ENCODE data around the gene GPC3. TPM values are rescaled to one million over a fixed set of nuclear protein-coding genes. Genes with fewer than 3 reads are reported as not detected.

The GPC3 gene
- total and polyA plus RNA-seq, 2 of the 4 experiments (the other 2 are of a cell fraction) = not detected

GRCh38 chrX:133611676-133612075, 373.7 kb downstream of the GPC3 start:
- Histone ChIP-seq H2BK15ac (ENCODE audit: low read depth, low read length) (no peak overlapping the region), H3K27me3 (ENCODE audit: control insufficient read depth, insufficient read depth, low read length) (no peaks in the 10 kb centered on the region; the same call in 1 of the 2 replicates), H2AFZ (replicated peaks; ENCODE audit: low read length, poor library complexity) (no peak overlapping the region), H3K18ac (ENCODE audit: low read depth, low read length) (no peak overlapping the region), H2BK20ac (ENCODE audit: low read depth, low read length) (no peak overlapping the region), H3K9me3 (ENCODE audit: control insufficient read depth, insufficient read depth, low read length) (no peaks in the 10 kb centered on the region), H3K4me3 (ENCODE audit: insufficient read depth, low read depth, low read length) (no peak overlapping the region), H3K23ac (ENCODE audit: low read depth, low read length) (no peak overlapping the region), H3K14ac (replicated peaks; ENCODE audit: low read depth, low read length) (no peak overlapping the region), H4K5ac (ENCODE audit: low read depth, low read length) (no peak overlapping the region), H3K4me2 (ENCODE audit: low read depth, low read length) (no peak overlapping the region), H3K9me1 (ENCODE audit: insufficient read depth, low read length) (no peaks in the 10 kb centered on the region), H4K8ac (ENCODE audit: low read depth in 2 of 2, low read length in 2 of 2) (no peak overlapping the region), H2AK9ac (replicated peaks; ENCODE audit: low read depth, low read length, poor library complexity) (no peak overlapping the region), H3K79me1 (ENCODE audit: low read depth in 1 of 2, low read length in 2 of 2) (no peaks in the 10 kb centered on the region), H3K4me1 (ENCODE audit: control insufficient read depth, insufficient read depth, low read length) (no peaks in the 10 kb centered on the region), H4K20me1 (ENCODE audit: insufficient read depth, low read length) (no peaks in the 10 kb centered on the region), H2AK5ac (ENCODE audit: low read depth, low read length) (no peak overlapping the region), H3K4ac (ENCODE audit: low read depth, low read length) (no peak overlapping the region), H4K91ac (ENCODE audit: insufficient read depth, low read depth, low read length) (no peak overlapping the region), H3K9ac (ENCODE audit: low read depth, low read length) (no peak overlapping the region), H2BK5ac (ENCODE audit: low read depth, low read length, poor library complexity, severe bottlenecking) (no peak overlapping the region), H3K27ac (ENCODE audit: insufficient read depth, low read length) (no peak overlapping the region), H3K36me3 (ENCODE audit: control insufficient read depth, insufficient read depth, low read length) (no peaks in the 10 kb centered on the region), H2BK120ac (ENCODE audit: low read depth, low read length) (no peak overlapping the region), H3K56ac (ENCODE audit: extremely low read depth, insufficient read depth, low read length) (no peak overlapping the region)
- CTCF ChIA-PET = no interaction called here
- BruUV-seq (replicated peaks) = no TSS peak
- no peak for ATAC-seq (ENCODE audit: low read depth)
- dilution Hi-C loops (cut with HindIII; ENCODE audit: low sequenced_read_pairs, unreplicated experiment) = no loop called here
- no peak for DNase-seq
- POLR2A ChIA-PET (ENCODE audit: unreplicated experiment) = no interaction called here
- WGBS, 2 experiments (ENCODE audit: extremely low coverage in 2 of 2, insufficient read length in 1 of 2) = no CpG with 5 or more reads among the region's 1 CpG
- intact Hi-C loops (cut with micrococcal nuclease) = no loop called here
- in situ Hi-C loops (cut with MboI; ENCODE audit: low sequenced_read_pairs) = no loop called here
- TF ChIP-seq NFE2L2 (IDR thresholded peaks at IDR 0.05; ENCODE audit: low read depth, low read length) = no peak
- no peak for TF ChIP-seq RAD21 (IDR thresholded peaks at IDR 0.05; ENCODE audit: low read length)
- no peak for TF ChIP-seq RFX5 (IDR thresholded peaks at IDR 0.05; ENCODE audit: low read depth, low read length)
- no peak for TF ChIP-seq POLR2A (IDR thresholded peaks at IDR 0.05; ENCODE audit: low read depth, low read length)
- TF ChIP-seq MAZ (IDR thresholded peaks at IDR 0.05; ENCODE audit: borderline replicate concordance, low read depth, low read length) = no peak
- no peak for TF ChIP-seq SMC3 (IDR thresholded peaks at IDR 0.05; ENCODE audit: low read depth, low read length)
- TF ChIP-seq, protein P1, sequence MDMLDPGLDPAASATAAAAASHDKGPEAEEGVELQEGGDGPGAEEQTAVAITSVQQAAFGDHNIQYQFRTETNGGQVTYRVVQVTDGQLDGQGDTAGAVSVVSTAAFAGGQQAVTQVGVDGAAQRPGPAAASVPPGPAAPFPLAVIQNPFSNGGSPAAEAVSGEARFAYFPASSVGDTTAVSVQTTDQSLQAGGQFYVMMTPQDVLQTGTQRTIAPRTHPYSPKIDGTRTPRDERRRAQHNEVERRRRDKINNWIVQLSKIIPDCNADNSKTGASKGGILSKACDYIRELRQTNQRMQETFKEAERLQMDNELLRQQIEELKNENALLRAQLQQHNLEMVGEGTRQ (IDR thresholded peaks at IDR 0.05; ENCODE audit: low read depth, low read length) = no peak
- no peak for TF ChIP-seq CHD1 (IDR thresholded peaks at IDR 0.05; ENCODE audit: low read depth, low read length)
- TF ChIP-seq CEBPB (IDR thresholded peaks at IDR 0.05; ENCODE audit: low read depth, low read length) = no peak
- TF ChIP-seq MAFK (IDR thresholded peaks at IDR 0.05; ENCODE audit: low read depth, low read length) = no peak
- TF ChIP-seq, protein P2, sequence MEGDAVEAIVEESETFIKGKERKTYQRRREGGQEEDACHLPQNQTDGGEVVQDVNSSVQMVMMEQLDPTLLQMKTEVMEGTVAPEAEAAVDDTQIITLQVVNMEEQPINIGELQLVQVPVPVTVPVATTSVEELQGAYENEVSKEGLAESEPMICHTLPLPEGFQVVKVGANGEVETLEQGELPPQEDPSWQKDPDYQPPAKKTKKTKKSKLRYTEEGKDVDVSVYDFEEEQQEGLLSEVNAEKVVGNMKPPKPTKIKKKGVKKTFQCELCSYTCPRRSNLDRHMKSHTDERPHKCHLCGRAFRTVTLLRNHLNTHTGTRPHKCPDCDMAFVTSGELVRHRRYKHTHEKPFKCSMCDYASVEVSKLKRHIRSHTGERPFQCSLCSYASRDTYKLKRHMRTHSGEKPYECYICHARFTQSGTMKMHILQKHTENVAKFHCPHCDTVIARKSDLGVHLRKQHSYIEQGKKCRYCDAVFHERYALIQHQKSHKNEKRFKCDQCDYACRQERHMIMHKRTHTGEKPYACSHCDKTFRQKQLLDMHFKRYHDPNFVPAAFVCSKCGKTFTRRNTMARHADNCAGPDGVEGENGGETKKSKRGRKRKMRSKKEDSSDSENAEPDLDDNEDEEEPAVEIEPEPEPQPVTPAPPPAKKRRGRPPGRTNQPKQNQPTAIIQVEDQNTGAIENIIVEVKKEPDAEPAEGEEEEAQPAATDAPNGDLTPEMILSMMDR (conservative IDR thresholded peaks at IDR 0.05; ENCODE audit: low read depth, low read length) = no peak
- TF ChIP-seq BHLHE40 (IDR thresholded peaks at IDR 0.05; ENCODE audit: low read depth, low read length) = no peak
- no peak for TF ChIP-seq FOS (IDR thresholded peaks at IDR 0.05; ENCODE audit: low read depth, low read length)
- TF ChIP-seq ELK1 (IDR thresholded peaks at IDR 0.05; ENCODE audit: borderline replicate concordance, low read depth, low read length) = no peak
- TF ChIP-seq MXI1 (IDR thresholded peaks at IDR 0.05; ENCODE audit: borderline replicate concordance, low read depth, low read length) = no peak

Data from IMR-90 (cell line).